NCI-H128 (cell line): ENCODE measurements around the gene EXOC4.

Experiments used
- DNase-seq: peaks from one replicate; lab custom pipeline; 2025; ENCODE audit not compliant: unreplicated experiment; lab: John Stamatoyannopoulos, UW

The EXOC4 gene

DNA sequence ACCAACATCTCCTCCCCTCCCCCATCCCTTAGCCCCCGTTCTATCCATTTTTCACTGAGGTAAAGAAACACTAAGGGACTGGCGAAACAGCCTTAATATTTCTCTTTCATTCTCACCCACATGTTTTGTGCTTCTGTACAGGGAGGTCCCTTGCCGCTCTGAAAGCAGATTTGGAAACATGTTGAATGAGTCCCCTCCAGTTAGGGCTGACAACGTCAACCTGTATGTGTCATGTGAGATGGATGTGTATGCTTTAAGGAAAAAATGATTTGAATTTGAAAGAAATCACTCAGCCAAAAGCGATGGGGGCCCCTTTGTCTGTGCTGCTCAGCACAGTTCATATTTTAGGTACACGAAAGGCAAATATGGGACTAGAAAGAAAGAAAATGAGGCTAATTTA, 560.0 kb downstream of the EXOC4 start:
- no peak for DNase-seq

DNA sequence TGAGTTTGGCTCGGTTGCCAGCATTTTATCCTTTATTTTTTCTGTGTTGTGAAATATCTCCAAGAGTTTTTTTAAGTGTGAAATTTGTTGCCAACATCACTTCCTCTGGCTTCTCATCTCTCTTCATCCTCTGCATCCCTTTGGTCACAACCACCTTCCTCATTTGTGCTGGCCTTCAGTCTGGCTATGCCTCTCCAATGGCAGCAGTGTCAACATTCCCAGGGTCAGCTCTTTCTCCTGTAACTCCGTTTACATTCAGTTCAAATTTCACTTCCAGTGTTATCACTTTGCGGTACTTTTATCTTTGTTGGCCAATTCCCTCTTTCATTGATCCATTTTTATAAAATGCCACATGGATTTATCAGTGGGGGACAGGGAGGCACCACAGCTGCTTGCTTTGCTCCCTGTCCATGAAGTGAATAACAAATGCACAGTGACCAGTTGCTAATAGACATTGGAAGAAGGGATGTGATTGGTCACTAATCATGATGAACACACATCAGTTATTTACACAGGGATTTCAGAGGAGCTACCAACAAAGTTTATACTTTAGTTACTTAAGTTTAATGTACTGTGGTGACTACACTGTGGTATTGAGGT, 562.8 kb downstream of the EXOC4 start:
- no peak for DNase-seq

DNA sequence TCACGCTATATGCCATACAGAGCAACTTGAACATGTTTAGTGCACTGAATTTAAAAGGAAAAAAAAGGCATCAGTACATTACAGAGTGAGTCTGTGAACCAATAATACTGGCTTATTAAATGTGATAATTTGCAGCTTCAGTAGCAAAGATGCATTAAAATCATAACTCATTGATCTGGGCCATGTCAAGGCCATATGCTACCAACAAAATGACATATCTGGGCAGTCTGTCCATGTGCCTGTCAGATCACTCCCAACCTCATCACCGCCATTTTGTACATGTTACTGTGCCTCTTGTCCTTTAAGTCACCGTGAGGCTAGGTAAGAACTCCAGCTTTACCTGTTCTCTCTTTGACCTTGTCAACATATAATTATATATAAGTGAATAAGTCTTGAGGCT, 566.8 kb downstream of the EXOC4 start:
- DNase-seq, result no peak

DNA sequence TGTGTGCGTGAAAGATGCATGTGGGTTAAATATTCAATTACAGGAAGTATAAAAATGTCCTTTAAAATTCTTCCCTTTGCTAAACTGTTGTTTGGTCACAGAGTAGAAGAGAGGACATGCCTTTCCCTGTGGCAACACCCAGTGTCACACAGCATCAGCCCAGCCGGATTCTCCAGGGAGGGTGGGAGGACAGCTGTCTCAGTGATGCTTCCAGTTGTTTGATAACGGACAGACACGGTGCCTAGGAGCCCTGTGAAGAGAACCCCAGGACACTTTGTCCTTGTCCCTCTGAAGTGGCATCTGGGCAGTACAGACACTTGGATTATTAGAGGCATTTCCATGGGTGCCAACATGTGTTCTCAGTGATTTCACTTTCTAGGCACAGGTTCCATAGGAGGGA, 567.7 kb downstream of the EXOC4 start:
- no peak for DNase-seq

DNA sequence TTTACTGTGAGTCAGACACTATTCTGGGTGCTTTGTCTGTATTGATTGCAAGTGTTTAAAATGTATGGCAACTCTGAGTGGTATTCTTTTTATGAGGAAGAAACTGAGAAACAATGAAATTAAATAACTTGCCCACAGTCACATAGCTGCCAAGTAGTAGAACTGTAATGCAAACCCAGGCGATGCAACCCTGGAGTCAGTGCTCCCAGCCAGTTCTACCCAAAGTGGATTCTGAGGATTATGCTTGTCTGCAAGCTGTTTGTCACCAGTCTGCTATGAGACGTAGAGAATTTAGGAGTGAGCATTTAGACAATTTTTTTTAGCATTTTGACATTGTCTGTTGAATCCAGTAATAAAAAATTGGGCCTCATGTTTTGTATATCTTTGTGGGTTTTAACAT, 568.3 kb downstream of the EXOC4 start:
- DNase-seq, result no peak

DNA sequence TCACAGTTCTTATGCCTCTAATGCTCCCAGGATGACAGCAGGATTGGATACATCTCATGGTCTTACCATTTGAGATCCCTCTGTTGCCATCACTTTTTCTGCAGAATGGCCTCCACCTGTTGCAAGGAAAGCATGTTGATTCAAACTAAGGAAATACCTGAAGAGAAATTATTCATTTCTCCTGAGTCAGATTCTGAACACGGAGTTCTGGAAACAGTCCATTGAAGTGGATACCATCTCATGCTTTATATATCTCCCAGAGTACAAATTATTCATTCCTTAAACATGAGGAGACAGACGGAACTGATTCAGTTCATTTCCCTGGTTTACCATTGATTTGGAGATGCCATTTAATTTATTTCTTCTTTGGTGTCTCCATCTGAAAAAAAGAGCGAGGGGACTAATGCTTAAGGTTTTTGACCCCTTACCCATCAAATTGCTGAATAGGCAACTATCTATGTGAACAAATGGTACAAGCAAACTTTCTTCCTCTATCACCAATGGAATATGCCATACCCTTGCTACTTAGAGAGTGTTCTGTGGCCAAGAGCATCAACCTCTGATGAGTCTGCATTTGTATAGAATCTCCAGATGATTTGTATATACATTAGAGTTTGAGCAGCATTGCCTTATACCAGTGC, 569.2 kb downstream of the EXOC4 start:
- DNase-seq, result no peak

DNA sequence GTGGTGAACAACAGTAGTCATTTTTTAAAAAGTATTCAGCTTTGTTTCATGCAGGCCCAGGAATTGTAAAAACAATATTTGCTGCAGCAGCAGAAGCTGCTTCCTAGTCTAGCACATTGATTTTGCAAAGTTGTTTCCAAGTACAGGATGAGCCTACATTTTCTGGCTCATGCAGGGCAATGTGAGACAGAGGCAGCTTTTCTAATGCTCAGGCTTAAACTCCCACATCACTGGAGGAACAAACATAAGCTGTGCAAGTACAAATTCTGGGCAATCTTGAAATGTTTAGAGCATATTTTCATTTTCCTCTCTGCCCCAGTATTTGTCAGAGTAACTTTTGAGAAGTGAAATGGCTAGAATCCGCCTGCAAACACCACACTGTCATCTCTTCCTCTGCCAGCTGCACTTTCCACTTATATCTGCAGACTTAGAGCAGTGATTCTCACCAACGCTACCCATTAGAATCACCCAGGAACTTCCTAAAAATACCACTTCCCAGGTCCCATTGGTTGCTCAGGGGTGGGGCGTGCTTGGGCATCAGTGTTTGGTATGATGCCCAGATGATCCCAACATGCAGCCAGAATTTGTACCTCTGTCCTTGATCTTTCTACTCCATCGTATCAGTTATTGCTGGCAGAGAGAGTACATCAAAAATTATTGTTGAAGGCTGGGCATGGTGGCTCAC, 570.1 kb downstream of the EXOC4 start:
- DNase-seq, result no peak

DNA sequence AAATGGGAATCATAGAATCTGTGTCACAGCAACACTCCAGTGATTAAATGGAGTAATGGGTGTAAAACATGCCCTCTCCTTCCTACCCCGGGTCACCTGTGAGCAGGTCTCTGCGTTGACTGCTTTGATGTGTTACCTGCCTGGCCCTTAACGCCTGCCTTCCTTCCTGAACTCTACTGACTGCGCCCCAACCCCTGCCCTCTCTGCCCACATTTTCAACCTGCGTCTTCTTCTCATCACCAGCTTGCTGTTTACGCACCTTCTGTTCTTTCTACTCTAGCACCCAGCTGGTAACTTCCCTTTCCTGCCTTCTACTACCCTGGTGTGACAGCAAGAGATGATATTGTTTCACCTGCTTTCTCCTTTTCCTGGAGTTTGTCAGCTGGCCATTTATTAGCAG, 571.3 kb downstream of the EXOC4 start:
- no peak for DNase-seq

DNA sequence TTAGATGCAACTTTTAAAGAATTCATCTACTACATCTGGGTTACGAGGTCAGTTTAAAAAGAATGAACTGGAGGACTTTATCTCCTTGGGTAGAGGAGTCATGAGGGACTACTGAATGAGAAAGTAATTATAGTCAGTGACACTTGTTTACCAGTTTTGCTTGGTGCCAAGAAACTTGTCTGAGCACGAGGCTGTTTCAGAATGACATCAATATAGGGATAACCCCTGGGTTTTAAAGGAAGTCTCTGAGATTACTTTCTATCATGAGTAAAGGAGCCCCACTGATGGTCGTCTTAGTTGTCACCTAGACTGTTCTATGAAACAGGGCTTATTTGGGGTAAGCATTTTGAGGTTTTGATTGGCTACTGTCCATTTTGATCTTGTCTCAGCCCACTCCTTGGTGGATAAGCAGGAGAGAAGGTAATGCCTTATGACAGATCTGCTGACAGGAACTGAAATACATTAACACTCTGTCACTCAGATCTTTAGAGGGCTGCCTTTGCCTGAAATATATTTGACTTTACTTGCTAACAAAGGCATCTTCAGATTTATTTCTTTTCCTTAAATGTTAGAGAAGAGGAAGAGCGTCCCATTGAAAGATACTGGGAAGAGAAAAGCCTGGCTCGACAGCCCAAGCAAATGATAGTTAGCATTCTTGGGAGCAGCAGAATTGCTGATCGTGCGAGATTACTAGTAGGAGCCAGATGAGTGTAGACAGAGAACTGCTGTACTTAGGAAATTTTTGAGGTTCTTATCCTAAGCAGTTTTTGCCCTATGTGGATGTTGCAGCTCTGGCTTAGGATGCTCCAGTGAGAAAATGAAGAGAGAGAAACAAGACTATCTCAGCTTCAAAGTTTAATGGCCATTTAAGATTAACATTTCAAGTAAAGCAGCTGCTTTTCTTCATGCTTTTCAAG, 575.1 kb downstream of the EXOC4 start:
- DNase-seq, result no peak

DNA sequence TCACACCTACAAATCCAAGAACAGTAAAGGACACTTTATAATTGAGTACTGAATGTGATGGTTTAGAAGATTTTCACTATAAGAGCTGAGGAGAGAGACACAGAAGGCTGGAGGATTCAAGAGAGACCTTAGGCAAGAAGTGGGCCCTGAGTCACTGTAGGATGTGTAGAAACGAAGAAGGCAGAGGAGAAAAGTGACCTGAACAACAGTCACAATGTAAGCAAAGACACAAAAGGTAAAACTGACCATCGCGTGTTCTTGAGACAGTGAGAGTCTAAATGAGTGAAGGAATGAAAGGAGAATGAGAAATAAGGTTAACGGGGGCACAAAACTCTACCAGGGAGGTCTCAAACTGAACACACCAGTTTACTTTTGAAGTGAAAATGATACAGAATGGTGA, 576.0 kb downstream of the EXOC4 start:
- no peak for DNase-seq

DNA sequence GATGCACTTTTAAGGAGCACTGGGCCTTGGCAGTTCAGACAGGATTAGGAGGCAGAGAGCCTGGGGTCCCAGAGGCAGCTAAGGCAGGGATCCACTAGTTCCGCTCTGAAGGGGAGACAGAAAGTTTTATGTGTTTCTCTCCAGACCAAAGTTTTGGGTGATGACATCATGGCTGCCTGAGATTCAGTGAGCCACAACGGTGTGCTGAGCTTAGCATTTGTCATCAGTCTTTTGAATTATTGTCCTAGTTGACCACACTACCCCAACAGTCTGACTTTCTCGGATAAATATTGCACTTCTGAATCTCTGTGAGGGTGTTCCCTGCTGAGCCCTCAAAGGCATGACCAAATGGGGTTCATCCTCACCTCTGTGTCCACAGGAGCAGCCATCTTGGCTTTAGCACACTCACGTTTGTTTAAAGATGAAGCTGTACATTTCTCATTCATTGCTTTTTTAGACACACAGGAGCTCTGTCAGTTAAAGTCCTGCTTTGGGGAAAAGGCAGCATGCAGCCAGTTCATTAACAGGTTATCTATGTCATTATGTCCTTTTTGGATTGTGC, 576.5 kb downstream of the EXOC4 start:
- DNase-seq, result no peak

DNA sequence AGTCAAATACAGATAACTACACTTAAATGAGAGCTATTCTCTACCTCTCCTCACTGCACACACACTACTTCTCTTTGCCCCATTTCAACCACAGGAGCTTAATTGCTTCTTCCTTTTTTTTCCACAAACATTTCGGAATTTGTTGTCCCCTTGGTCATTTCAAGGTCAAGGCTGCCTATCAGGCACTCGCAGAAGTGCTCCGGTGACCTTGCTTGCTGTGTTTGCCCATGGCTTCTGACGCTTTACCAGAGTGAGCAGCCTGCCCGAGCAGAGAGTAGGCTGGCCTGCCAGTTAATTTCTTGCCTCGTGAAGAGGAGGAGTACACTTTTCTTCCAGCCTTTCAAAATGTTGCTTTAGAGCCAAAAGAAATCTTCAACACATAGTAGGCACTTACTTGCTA, 577.2 kb downstream of the EXOC4 start:
- no peak for DNase-seq

DNA sequence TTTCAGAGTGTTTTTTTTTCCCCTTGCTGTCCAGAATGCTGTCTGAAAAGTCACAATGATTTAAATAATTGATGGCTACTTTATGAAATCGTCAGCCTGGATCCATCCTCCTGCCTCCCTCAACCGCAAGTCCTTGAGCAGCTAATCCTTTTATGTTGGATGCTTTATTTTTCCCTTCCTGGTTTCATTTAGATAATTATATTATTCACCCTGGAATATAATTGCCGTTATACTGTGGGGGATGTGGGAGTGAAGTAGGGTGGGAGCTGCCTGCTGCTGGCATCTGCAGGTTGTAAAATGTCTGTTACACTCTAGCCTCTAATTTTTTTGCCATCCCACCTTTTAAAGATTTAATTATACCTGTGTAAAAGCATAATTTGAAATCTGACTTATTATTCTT, 583.8 kb downstream of the EXOC4 start:
- DNase-seq, result no peak

DNA sequence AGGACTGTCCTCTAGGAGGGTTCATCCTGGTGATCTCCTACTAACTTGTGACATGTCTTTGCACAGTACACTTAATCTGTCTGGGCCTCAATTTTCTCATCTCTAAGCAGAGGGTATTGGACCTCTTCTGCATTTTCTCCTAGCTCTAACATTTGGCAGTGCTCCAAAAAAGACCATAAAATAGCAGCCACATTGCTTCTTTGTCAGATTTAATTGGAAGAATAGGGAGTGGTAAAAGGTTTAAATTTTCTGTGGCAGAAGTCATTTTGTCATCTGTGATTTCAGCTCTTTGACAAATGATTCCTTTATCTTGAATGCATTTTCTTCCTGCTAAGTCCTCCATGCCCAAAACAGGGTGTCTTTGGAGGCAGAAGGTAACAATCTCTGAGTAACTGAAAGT, 584.3 kb downstream of the EXOC4 start:
- DNase-seq, result no peak

DNA sequence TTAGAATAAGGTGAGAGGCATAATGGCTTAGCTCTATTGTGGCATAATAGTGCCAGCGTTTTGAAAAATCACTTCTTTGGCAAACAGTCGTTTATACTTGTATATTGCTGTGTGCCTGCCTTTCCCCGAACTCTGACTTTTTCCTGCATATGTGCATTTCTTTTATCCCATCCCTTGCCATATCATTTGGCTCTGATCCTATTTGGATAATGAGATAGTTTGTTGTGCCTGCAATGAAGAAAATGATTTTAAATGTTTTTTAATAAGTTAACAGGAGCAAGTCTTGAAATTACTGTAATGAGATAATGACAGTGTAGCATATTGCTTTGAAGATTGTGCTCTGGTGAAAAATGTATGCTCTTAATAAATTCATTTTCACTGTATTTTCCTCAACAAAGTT, 586.2 kb downstream of the EXOC4 start:
- no peak for DNase-seq

DNA sequence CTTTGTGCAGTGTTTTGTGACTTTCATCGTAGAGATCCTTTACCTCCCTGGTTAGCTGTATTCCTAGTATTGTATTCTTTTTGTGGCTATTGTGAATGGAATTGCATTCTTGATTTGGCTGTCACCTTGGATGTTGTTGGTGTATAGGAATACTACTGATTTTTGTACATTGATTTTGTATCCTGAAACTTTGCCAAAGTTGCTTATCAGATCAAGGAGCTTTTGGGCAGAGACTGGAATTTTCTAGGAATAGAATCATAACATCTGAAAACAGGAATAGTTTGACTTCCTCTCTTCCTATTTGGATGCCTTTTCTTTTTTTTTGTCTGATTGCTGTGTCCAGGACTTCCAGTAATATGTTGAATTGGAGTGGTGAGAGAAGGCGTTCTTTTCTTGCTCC, 590.5 kb downstream of the EXOC4 start:
- DNase-seq, result no peak

DNA sequence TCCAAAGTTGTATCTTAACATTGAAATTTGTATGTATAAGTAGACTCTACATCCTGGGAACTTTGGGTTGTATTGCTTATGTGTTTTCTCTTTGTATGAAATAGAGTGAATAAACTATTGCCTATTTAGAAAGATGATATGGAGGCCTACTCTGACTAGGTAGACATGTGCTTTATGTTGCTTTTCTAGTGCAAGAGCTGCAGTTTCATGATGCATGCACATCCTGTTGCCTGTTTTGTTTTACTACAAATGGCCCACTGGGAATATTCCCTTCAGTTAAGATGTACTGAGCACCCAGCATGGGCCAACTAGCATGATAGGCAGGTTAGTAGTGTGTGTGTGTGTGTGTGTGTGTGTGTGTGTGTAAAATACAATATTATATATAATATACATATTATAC, 592.1 kb downstream of the EXOC4 start:
- DNase-seq, result no peak

DNA sequence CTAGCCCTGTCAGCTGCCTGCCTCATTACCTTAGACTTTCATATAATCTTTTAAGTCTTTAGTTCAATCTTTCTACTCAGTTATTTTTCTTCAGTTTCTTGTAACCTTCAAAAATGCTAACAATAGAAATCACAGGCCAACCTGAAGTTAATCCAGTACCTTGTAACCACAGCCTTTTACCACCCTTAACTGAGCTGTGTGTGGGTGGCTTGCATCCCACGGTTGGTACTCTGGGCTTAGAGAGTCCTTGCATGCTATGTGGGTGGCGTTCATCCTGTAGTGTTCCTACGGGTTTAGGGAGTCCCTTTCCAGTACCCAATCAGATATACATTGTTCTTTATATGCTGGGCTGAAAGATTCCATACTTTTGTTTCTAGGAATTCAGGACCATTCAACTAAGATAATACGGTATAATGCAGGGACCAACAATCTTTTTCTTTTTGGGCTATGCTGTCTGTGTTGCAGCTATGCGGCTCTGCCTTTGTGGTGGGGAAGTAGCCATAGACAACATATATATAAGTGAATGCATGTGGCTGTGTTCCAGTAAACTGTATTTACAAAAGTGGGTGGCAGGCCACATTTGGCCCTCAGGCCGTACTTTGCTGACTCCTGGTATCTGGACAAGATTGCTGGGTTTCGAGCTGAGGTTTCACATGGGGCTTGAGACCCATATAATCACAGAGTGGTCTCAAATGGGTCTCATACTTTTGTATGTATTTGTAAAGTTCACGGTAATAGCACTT, 593.5 kb downstream of the EXOC4 start:
- DNase-seq, result no peak

DNA sequence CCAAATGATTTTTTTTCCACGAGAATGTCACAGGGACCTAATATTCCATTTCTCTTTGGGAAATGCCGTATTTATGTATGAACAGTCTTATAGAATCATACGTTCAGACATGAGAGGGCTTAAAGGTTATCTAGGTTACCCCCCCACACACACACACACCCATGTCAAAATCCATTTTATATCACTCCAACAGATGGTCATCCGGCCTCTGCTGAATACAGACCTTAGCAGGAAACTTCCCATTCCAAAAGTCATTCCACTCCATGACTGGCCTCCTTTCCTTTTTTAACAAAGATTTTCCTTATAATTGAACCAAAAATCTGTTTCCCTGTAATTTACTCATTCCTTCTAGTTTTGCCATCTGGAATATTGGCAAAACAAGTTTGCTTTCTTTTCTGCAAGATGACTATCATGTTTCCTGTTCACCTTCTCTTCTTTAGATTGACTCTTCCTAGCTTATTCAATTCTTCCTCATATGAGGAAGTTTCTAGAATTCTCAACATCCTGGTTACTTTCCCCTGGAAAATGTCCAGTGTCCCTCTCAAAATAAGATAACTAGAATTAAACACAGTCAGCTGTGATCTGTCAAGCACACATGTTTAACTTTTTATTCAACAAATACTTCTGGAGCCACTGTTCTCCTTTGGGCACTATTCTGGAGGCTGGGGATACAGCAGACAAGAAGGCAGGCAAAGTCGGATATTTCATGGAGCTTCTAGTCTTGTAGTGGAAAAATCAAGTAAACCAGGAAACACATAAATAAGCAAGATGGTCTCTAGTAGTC, 597.8 kb downstream of the EXOC4 start:
- no peak for DNase-seq

DNA sequence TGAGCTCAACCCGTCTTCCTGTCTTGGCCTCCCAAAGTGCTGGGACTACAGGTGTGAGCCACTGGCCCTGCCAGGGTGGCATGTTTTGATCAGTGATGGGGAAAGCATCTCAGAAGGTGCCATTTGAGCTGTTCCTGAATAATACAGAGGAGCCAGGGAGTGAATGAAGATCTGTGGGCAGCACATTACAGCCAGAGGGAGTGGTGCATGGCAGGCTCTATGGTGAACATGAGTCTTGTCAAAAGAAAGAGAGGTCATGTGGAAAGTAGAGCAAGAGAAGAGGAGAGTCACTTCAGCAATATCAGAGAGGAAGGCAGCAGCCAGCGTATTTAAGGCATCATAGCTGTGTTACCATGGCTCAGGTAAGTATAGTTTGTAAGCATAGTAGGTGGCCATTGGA, 598.5 kb downstream of the EXOC4 start:
- DNase-seq, result no peak
